GM12878 (cell line): ENCODE measurements around the gene LRP10. TPM values are rescaled to one million over a fixed set of nuclear protein-coding genes. Genes with fewer than 3 reads are reported as not detected.
"Not testable (repeated sequence)": the region's sequence is repeated elsewhere in the genome, so short reads cannot be mapped to it uniquely, and the experiment has no call there.

Source experiments
- ATAC-seq: fragments of 200-7000 bp; cut with Tn5 transposase; 3 replicates; pipeline ENCODE4 v1.9.1; 2020; ENCODE audit warnings: mild to moderate bottlenecking, moderate library complexity
- BruUV-seq: library from RNA; stranded (reverse); fragments of 400-500 nt; replicated peaks from 2 replicates; lab custom pipeline; 2021; lab: Mats Ljungman, UMichigan
- CTCF ChIA-PET: fragments of 300-600 bp; sonication (Branson Sonifier 250); formaldehyde crosslinking; extraction: SDS; loops from one replicate; lab custom pipeline; 2021; ENCODE audit warnings: inconsistent platforms; lab: Yijun Ruan, JAX
- POLR2A ChIA-PET: fragments of 350-600 bp; formaldehyde crosslinking; extraction: SDS; loops from one replicate; lab custom pipeline; 2021; ENCODE audit warnings: inconsistent platforms; lab: Charles Lee
- RAD21 ChIA-PET: fragments of 300-600 bp; sonication (Branson Sonifier 250); formaldehyde crosslinking; loops from one replicate; lab custom pipeline; 2023; ENCODE audit warnings: antibody characterized with exemption; ENCODE audit not compliant: unreplicated experiment; lab: Charles Lee
- SMC1A ChIA-PET: fragments of 300-600 bp; sonication (Branson Sonifier 250); formaldehyde crosslinking; loops from one replicate; lab custom pipeline; 2023; ENCODE audit not compliant: unreplicated experiment, uncharacterized antibody; lab: Charles Lee
- DNase-seq: peaks from one replicate; pipeline ENCODE4 v3.0.0-alpha.2; 2011; ENCODE audit warnings: low read depth, low spot score
- FAIRE-seq: peaks from 3 replicates; lab custom pipeline; 2011; peaks lifted over from hg19 to GRCh38; lab: Jason Lieb, UNC
- H2AFZ ChIP-seq: 2 replicates; pipeline ENCODE4 v1.6.0; 2011; ENCODE audit warnings: low read depth, low read length, control low read depth; ENCODE audit not compliant: control insufficient read depth
- H3K27ac ChIP-seq: 2 replicates; pipeline ENCODE4 v1.5.1; 2011; ENCODE audit warnings: control low read depth; ENCODE audit not compliant: control insufficient read depth, insufficient read depth
- H3K27me3 ChIP-seq, 2 experiments: replicated peaks in 1 of 2; 2 replicates each; pipeline versions ENCODE4 v1.6.0 to v1.6.1; 2011; ENCODE audit warnings: low read length in 1 of 2; ENCODE audit not compliant: control insufficient read depth in 2 of 2, insufficient read depth in 2 of 2
- H3K36me3 ChIP-seq, 2 experiments: 2 replicates each; pipeline ENCODE4 v1.5.1; 2011; ENCODE audit warnings: low read length in 1 of 2; ENCODE audit not compliant: control insufficient read depth in 2 of 2, insufficient read depth in 2 of 2
- H3K4me1 ChIP-seq: 2 replicates; pipeline ENCODE4 v1.6.1; 2011; ENCODE audit warnings: mild to moderate bottlenecking, low read length, moderate library complexity, mixed read lengths; ENCODE audit not compliant: control insufficient read depth, insufficient read depth
- H3K4me2 ChIP-seq: 2 replicates; pipeline ENCODE4 v1.6.0; 2011; ENCODE audit warnings: control low read depth; ENCODE audit not compliant: control insufficient read depth, insufficient read depth
- H3K4me3 ChIP-seq: fragments of 200-600 bp; sonication (generic); 2 replicates; pipeline ENCODE4 v1.5.1; 2016
- H3K79me2 ChIP-seq: 2 replicates; pipeline ENCODE4 v1.6.0; 2011; ENCODE audit warnings: low read length; ENCODE audit not compliant: control insufficient read depth, insufficient read depth
- H3K9ac ChIP-seq: 2 replicates; pipeline ENCODE4 v1.8.0; 2011; ENCODE audit warnings: low read length, control low read depth, mixed read lengths; ENCODE audit not compliant: control insufficient read depth, insufficient read depth
- H3K9me3 ChIP-seq: replicated peaks from 3 replicates; pipeline ENCODE4 v1.5.1; 2011; ENCODE audit warnings: mild to moderate bottlenecking, low read length; ENCODE audit not compliant: control insufficient read depth, insufficient read depth
- H4K20me1 ChIP-seq: 2 replicates; pipeline ENCODE4 v1.6.0; 2011; ENCODE audit not compliant: control insufficient read depth, insufficient read depth
- WGBS: methylation state at CpG from one replicate; pipeline ENCODE4 v1.1.6; 2016; ENCODE audit warnings: low lambda C conversion rate; ENCODE audit not compliant: insufficient replicate concordance, insufficient coverage; ENCODE audit errors: missing lambda C conversion rate; 5-methylcytosine and 5-hydroxymethylcytosine counted together
- in situ Hi-C: fragments of 300-500 bp; cut with MboI; formaldehyde crosslinking; loops from 9 replicates; pipeline ENCODE4 v1.14.3; 2018; ENCODE audit warnings: mixed read lengths
- intact Hi-C: fragments of 100-400 bp; cut with micrococcal nuclease; formaldehyde crosslinking; loops from one replicate; pipeline ENCODE4 v1.14.2; 2022; ENCODE audit not compliant: unreplicated experiment
- polyA plus RNA-seq, 11 experiments: library from polyadenylated mRNA; depleted of rRNA in 4 of 11; unstranded in 6 of 11; stranded (reverse) in 5 of 11; fragments of >200 nt; fragmentation: Nextera tagmentation in 4 of 11; fragmentation: Illumina TruSeq in 1 of 11; extraction: Ambion mirVana in 4 of 11; extraction: Trizol in 1 of 11; gene quantifications; 1 replicate in 1 of 11; 2 replicates in 10 of 11; pipeline versions ENCODE4 v1.2.1 to v1.2.3, GENCODE V29; 2011 to 2016; ENCODE audit warnings: inconsistent platforms in 2 of 11, missing spikeins in 2 of 11, low read depth in 1 of 11
- total RNA-seq, 4 experiments: library from RNA; depleted of rRNA in 3 of 4; stranded (reverse); fragments of >200 nt in 3 of 4; fragmentation: Illumina TruSeq in 1 of 4; extraction: Trizol in 1 of 4; gene quantifications; 2 replicates each; pipeline versions ENCODE4 v1.2.1 to v1.2.3, GENCODE V29; 2013 to 2021
- TF ChIP-seq, protein P1 (sequence below): IDR thresholded peaks from 2 replicates; pipeline ENCODE4 v1.6.1; 2012; ENCODE audit warnings: improper control_type of control experiment, low read depth, low read length; ENCODE audit not compliant: insufficient replicate concordance

Gene LRP10
- total and polyA plus RNA-seq, 10 of the 15 experiments (the other 5 are each of a cell fraction or from before 2014, with no cell fraction given) = 3.0 to 56.9 (median 20.9) TPM

DNA sequence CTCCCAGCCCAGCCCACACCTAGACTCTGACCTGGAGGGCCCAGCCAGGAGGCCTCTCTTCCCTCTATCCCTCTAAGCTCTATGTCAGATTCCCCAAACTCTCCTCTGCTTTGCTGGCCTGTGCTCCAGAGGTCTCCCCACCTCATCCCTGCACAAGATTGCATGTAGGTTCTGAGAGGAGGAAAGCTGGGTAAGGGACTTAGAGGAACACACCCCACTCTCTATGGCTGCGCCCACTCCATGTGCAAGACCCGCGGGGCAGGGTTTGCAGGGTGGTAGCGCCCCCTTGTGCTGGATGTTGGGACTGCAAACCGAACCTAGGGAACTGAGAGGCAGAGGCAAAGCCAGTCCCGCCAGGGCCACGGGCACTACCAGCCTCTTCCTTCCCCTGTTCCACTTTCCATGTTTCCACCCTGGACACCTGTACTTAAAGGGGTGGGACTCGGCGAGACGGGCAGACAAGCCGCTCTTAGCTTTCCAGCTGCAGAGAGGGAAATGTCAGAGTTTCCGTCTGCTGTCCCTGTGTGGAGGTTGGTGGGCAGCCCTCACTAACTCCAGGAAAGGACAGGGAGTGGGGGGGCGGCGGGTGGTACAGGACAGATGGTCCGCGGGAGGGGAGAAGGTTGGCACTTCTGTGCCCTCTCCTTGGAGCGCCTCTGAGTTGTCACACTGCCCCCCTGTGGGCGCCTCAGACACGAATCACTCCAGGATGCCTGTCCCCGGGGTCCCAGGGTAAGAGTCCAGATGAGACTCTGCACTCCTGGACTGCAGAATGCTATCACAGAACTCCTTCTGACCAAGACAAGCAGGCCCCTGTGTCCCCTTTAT lies 18.4 kb upstream of the LRP10 start (continued):
- TF ChIP-seq, protein P1, sequence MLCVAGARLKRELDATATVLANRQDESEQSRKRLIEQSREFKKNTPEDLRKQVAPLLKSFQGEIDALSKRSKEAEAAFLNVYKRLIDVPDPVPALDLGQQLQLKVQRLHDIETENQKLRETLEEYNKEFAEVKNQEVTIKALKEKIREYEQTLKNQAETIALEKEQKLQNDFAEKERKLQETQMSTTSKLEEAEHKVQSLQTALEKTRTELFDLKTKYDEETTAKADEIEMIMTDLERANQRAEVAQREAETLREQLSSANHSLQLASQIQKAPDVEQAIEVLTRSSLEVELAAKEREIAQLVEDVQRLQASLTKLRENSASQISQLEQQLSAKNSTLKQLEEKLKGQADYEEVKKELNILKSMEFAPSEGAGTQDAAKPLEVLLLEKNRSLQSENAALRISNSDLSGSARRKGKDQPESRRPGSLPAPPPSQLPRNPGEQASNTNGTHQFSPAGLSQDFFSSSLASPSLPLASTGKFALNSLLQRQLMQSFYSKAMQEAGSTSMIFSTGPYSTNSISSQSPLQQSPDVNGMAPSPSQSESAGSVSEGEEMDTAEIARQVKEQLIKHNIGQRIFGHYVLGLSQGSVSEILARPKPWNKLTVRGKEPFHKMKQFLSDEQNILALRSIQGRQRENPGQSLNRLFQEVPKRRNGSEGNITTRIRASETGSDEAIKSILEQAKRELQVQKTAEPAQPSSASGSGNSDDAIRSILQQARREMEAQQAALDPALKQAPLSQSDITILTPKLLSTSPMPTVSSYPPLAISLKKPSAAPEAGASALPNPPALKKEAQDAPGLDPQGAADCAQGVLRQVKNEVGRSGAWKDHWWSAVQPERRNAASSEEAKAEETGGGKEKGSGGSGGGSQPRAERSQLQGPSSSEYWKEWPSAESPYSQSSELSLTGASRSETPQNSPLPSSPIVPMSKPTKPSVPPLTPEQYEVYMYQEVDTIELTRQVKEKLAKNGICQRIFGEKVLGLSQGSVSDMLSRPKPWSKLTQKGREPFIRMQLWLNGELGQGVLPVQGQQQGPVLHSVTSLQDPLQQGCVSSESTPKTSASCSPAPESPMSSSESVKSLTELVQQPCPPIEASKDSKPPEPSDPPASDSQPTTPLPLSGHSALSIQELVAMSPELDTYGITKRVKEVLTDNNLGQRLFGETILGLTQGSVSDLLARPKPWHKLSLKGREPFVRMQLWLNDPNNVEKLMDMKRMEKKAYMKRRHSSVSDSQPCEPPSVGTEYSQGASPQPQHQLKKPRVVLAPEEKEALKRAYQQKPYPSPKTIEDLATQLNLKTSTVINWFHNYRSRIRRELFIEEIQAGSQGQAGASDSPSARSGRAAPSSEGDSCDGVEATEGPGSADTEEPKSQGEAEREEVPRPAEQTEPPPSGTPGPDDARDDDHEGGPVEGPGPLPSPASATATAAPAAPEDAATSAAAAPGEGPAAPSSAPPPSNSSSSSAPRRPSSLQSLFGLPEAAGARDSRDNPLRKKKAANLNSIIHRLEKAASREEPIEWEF = no peak

DNA sequence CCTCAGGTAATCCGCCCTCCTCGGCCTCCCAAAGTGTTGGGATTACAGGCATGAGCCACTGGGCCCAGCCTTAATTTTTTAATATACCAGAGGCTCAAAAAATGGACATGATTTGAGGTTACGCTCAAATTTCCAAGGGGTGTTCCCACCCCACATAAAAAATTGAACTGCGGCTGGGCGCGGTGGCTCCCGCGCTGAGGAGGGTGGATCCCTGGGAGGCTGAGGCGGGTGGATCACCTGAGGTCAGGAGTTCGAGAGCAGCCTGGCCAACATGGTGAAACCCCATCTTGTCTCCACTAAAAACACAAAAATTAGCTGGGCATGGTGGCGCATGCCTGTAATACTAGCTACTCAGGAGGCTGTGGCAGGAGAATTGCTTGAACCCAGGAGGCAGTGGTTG lies 17.2 kb upstream of the LRP10 start:
- ChIA-PET POLR2A (interaction anchor here (1.4 kb wide), 1 partner anchor 46 kb away, joined by 3 read pairs; no protein-coding TSS in a partner anchor), SMC1A (interaction anchor here (0.6 to 7.3 kb wide), 26 partner anchors 9 to 464 kb away, joined by 3 to 104 read pairs (median 6); partner anchors contain the start of genes LRP10, MMP14, MRPL52 and OXA1L), RAD21 (interaction anchor here (0.6 to 9.4 kb wide), 23 partner anchors 17 to 304 kb away, joined by 3 to 130 read pairs (median 4); partner anchors contain the start of genes ABHD4, LRP10, MRPL52 and OXA1L), CTCF (interaction anchor here (0.7 to 10.0 kb wide), 33 partner anchors 10 to 691 kb away, joined by 3 to 324 read pairs (median 15); partner anchors contain the start of genes DAD1, LRP10, MRPL52 and OXA1L)
- 85% methylated on average over 11 of the region's 11 CpGs for WGBS
- in situ Hi-C loops = loop anchor here (10.0 kb wide), 1 partner anchor 469 kb away; no protein-coding TSS in a partner anchor
- not testable (repeated sequence) for DNase-seq, H3K27me3 ChIP-seq, H2AFZ ChIP-seq, BruUV-seq, H3K27ac ChIP-seq, FAIRE-seq, H4K20me1 ChIP-seq, ATAC-seq, H3K9ac ChIP-seq, H3K9me3 ChIP-seq, H3K79me2 ChIP-seq, H3K36me3 ChIP-seq, H3K4me3 ChIP-seq, H3K4me2 ChIP-seq
- H3K4me1 ChIP-seq = peaks cover 21% of the 10 kb centered on the region
- intact Hi-C loops = loop anchor here (5.0 kb wide), 1 partner anchor 297 kb away; no protein-coding TSS in a partner anchor
